AG04450 (cell line): Measurements from ENCODE around the gene PPM1H. TPM values are rescaled to one million over a fixed set of nuclear protein-coding genes. Genes with fewer than 3 reads are reported as not detected.

Experiments
- CTCF ChIA-PET: fragments of 300-600, 350-600 bp; formaldehyde crosslinking; extraction: SDS; loops from one replicate; lab custom pipeline; 2022; ENCODE audit warnings: antibody characterized with exemption, inconsistent platforms; lab: Charles Lee
- POLR2A ChIA-PET: fragments of 350-600 bp; formaldehyde crosslinking; extraction: SDS; loops from one replicate; lab custom pipeline; 2021; ENCODE audit warnings: antibody characterized with exemption, inconsistent platforms; lab: Yijun Ruan, JAX
- DNase-seq: peaks from one replicate; pipeline ENCODE4 v3.0.0-alpha.2; 2011; ENCODE audit warnings: low read depth, low spot score
- H3K27ac ChIP-seq: one replicate; pipeline ENCODE4 v1.5.1; 2012; ENCODE audit warnings: low read depth, low read length, control low read depth
- H3K27me3 ChIP-seq: one replicate; pipeline ENCODE4 v1.6.0; 2012; ENCODE audit warnings: low read length; ENCODE audit not compliant: control insufficient read depth, insufficient read depth
- H3K4me3 ChIP-seq: 2 replicates; pipeline ENCODE4 v1.5.1; 2011; ENCODE audit warnings: mild to moderate bottlenecking, low read depth, low read length, control low read depth
- H3K9me3 ChIP-seq: 2 replicates; pipeline ENCODE4 v1.5.1; 2012; ENCODE audit warnings: low read length; ENCODE audit not compliant: control insufficient read depth, insufficient read depth
- CTCF ChIP-seq: IDR thresholded peaks from 2 replicates; pipeline ENCODE4 v1.5.1; 2011; ENCODE audit warnings: low read depth, low read length, control low read depth, inconsistent platforms
- polyA plus RNA-seq: library from polyadenylated mRNA; depleted of rRNA; stranded (reverse); fragments of >200 nt; gene quantifications from 2 replicates; pipeline ENCODE4 v1.2.3, GENCODE V29; 2011

The PPM1H gene
- polyA plus RNA-seq, 1 experiment, result 0.12 TPM

- Histone ChIP-seq H3K27ac (no peak overlapping the region), H3K9me3 (no peaks in the 10 kb centered on the region), H3K27me3 (peaks cover 8% of the 10 kb centered on the region), H3K4me3 (no peak overlapping the region)
- ChIA-PET CTCF (no interaction called here), POLR2A (no interaction called here)
- TF ChIP-seq CTCF, result no peak
- DNase-seq, result no peak
Observed at GRCh38 chr12:62908674-62909073, 26.3 kb downstream of the PPM1H start.

GRCh38 chr12:62907561-62907960, 27.4 kb downstream of the PPM1H start:
- no peak for TF ChIP-seq CTCF
- POLR2A ChIA-PET, result no interaction called here
- Histone ChIP-seq H3K4me3 (no peak overlapping the region), H3K9me3 (no peaks in the 10 kb centered on the region), H3K27me3 (peaks cover 8% of the 10 kb centered on the region), H3K27ac (no peak overlapping the region)
- CTCF ChIA-PET, result interaction anchor here (1.6 kb wide), 1 partner anchor 94 kb away, joined by 4 read pairs; no protein-coding TSS in a partner anchor
- no peak for DNase-seq

- POLR2A ChIA-PET, result no interaction called here
- Histone ChIP-seq H3K9me3 (no peaks in the 10 kb centered on the region), H3K27ac (no peak overlapping the region), H3K27me3 (peaks cover 8% of the 10 kb centered on the region), H3K4me3 (no peak overlapping the region)
- DNase-seq, result no peak
- no peak for TF ChIP-seq CTCF
- CTCF ChIA-PET, result interaction anchor here (1.6 kb wide), 1 partner anchor 94 kb away, joined by 4 read pairs; no protein-coding TSS in a partner anchor
Observed at GRCh38 chr12:62907078-62907477, 27.9 kb downstream of the PPM1H start.

- no peak for TF ChIP-seq CTCF
- no peak overlapping the region for H3K4me3 ChIP-seq
- H3K9me3 ChIP-seq, result no peaks in the 10 kb centered on the region
- H3K27me3 ChIP-seq, result peaks cover 5% of the 10 kb centered on the region
- no peak for DNase-seq
- H3K27ac ChIP-seq, result no peak overlapping the region
- CTCF ChIA-PET, result no interaction called here
- POLR2A ChIA-PET, result no interaction called here
Observed at GRCh38 chr12:62903151-62903550, 31.8 kb downstream of the PPM1H start.

- Histone ChIP-seq H3K27ac (no peak overlapping the region), H3K9me3 (no peaks in the 10 kb centered on the region), H3K4me3 (no peak overlapping the region), H3K27me3 (no peaks in the 10 kb centered on the region)
- POLR2A ChIA-PET, result no interaction called here
- TF ChIP-seq CTCF, result no peak
- CTCF ChIA-PET, result no interaction called here
- DNase-seq, result no peak
Observed at GRCh38 chr12:62900686-62901272, 34.2 kb downstream of the PPM1H start.
